Measurements from ENCODE around the gene FAM47A.

FAM47A gene

DNA sequence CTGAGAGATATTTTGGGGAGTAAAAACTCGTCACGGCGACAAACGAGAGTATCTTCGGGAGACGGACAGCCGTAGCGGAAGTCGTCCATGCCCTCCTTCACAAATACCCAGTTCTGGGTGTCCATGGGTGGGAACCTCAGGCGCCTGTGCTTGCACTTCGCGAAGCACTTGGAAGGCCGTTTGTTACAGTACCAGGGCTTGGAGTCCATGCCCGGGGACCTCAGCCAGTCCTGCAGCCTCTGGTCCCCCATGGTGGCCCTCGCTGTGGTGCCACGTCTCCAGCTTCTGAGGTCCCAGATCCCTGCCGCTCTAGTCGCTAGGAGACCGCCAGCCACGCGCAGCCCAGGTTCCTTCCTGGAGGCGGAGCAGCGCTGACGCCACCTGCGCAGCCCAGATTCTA, at the start of gene FAM47A:
Gene FAM47A, minus strand, starts transcription at position 287 of the 400 bp plus-strand sequence. Its CDS starts 36 bp downstream, at position 251.
- H3K9ac ChIP-seq (ENCODE audit: low read depth in 1 of 2, low read length in 2 of 2): no peak within 1 kb of the TSS
- H3K4me3 ChIP-seq (ENCODE audit: low read depth in 1 of 2, low read length in 2 of 2): no peak within 1 kb of the TSS
- no peaks in the 10 kb centered on the region for H3K27me3 ChIP-seq (ENCODE audit: control insufficient read depth in 1 of 2, insufficient read depth in 2 of 2, low read length in 2 of 2)
- H3K27ac ChIP-seq (ENCODE audit: low read depth, low read length): no peak within 1 kb of the TSS
- no peaks in the 10 kb centered on the region for H3K4me1 ChIP-seq (ENCODE audit: control insufficient read depth in 1 of 2, insufficient read depth in 2 of 2, low read length in 2 of 2)
- peaks cover 0 to 4% of the 10 kb centered on the region in 2 donors for H3K9me3 ChIP-seq (ENCODE audit: control insufficient read depth in 1 of 2, low read length in 2 of 2)
- H3K36me3 ChIP-seq (ENCODE audit: control insufficient read depth in 1 of 2, insufficient read depth in 2 of 2, low read length in 2 of 2): no peaks in the 10 kb centered on the region

DNA sequence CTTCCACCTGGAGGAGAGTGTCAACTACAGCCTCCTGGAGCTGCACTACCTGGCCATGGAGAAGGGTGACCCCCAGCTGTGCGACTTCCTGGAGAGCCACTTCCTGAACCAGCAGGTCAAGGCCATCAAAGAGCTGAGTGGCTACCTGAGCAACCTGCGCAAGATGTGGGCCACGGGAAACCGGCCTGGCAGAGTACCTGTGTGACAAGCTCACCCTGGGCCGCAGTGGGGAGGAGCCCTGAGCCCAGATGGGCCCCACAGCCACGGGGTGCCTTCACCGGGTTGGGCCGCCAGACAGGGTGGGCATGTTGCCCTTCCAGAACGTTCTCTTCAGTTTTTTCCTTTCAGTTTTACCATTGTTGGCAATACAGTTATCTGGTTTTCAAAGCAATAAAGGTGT, 15.2 kb upstream of the FAM47A start:
- Histone ChIP-seq H3K27me3 (ENCODE audit: control insufficient read depth in 1 of 2, insufficient read depth in 2 of 2, low read length in 2 of 2) (no peaks in the 10 kb centered on the region), H3K9me3 (ENCODE audit: control insufficient read depth in 1 of 2, low read length in 2 of 2) (no peaks in the 10 kb centered on the region), H3K36me3 (ENCODE audit: control insufficient read depth in 1 of 2, insufficient read depth in 2 of 2, low read length in 2 of 2) (no peaks in the 10 kb centered on the region), H3K4me3 (ENCODE audit: low read depth in 1 of 2, low read length in 2 of 2) (no peak overlapping the region), H3K27ac (ENCODE audit: low read depth, low read length) (no peak overlapping the region), H3K4me1 (ENCODE audit: control insufficient read depth in 1 of 2, insufficient read depth in 2 of 2, low read length in 2 of 2) (no peaks in the 10 kb centered on the region), H3K9ac (ENCODE audit: low read depth in 1 of 2, low read length in 2 of 2) (no peak overlapping the region)

DNA sequence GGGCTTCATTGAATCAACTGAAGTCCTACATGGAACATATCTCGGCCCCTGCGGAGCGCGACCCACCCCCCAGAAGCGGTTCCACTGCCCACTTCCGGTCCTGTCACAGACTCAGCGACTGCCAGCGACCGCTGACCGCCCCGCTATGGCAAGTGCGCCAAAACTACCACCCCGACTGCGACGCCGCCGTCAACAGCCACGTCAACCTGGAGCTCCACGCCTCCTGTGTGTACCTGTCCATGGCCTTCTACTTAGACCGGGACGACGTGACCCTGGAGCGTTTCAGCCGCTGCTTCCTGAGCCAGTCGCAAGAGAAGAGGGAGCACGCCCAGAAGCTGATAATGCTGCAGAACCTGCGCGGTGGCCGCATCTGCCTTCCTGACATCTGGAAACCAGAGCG, 14.8 kb upstream of the FAM47A start:
- Histone ChIP-seq H3K9me3 (ENCODE audit: control insufficient read depth in 1 of 2, low read length in 2 of 2) (no peaks in the 10 kb centered on the region), H3K4me3 (ENCODE audit: low read depth in 1 of 2, low read length in 2 of 2) (no peak overlapping the region), H3K9ac (ENCODE audit: low read depth in 1 of 2, low read length in 2 of 2) (no peak overlapping the region), H3K4me1 (ENCODE audit: control insufficient read depth in 1 of 2, insufficient read depth in 2 of 2, low read length in 2 of 2) (no peaks in the 10 kb centered on the region), H3K27me3 (ENCODE audit: control insufficient read depth in 1 of 2, insufficient read depth in 2 of 2, low read length in 2 of 2) (no peaks in the 10 kb centered on the region), H3K27ac (ENCODE audit: low read depth, low read length) (no peak overlapping the region), H3K36me3 (ENCODE audit: control insufficient read depth in 1 of 2, insufficient read depth in 2 of 2, low read length in 2 of 2) (no peaks in the 10 kb centered on the region)

DNA sequence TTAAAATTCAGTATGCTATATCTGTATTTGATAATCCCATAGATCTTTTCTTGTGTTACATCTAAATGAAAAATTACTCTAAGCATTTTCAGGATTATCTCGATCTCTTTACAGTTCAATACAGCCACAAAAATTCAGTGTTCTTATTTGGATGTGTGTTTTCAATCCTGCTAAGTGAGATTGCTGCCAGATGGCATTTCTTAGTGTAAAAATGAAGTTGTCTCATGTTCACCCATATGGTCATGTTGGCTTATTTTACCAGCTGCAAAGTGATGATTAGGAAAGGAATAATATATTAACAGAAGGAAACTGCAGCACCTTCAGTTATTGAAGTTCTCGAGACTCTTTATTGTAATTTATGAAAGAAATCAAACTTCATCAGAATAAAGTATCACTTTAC, 12.1 kb upstream of the FAM47A start:
- Histone ChIP-seq H3K9ac (ENCODE audit: low read depth in 1 of 2, low read length in 2 of 2) (no peak overlapping the region), H3K4me1 (ENCODE audit: control insufficient read depth in 1 of 2, insufficient read depth in 2 of 2, low read length in 2 of 2) (no peaks in the 10 kb centered on the region), H3K9me3 (ENCODE audit: control insufficient read depth in 1 of 2, low read length in 2 of 2) (no peaks in the 10 kb centered on the region), H3K4me3 (ENCODE audit: low read depth in 1 of 2, low read length in 2 of 2) (no peak overlapping the region), H3K36me3 (ENCODE audit: control insufficient read depth in 1 of 2, insufficient read depth in 2 of 2, low read length in 2 of 2) (no peaks in the 10 kb centered on the region), H3K27ac (ENCODE audit: low read depth, low read length) (no peak overlapping the region), H3K27me3 (ENCODE audit: control insufficient read depth in 1 of 2, insufficient read depth in 2 of 2, low read length in 2 of 2) (no peaks in the 10 kb centered on the region)

DNA sequence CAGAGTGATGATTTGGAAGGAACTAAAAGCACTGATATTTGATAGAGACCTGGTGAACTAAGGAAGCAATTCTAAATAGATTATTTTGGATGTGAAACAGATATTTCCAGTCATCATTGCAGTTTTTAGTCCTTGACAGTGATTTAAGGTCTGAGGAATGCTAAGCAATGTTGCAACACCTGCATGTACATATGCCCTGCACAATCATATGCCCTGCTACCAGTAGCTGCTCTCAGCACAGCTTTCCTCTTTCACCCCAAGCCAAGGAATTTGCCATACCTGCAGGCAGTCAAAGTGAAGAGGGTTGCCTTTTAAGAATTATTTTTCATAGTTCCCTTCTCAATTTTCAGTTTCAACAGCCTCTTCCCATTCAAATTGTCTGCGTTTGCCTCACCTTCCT, 8.7 kb upstream of the FAM47A start:
- no peaks in the 10 kb centered on the region for H3K27me3 ChIP-seq (ENCODE audit: control insufficient read depth in 1 of 2, insufficient read depth in 2 of 2, low read length in 2 of 2)
- no peak overlapping the region for H3K27ac ChIP-seq (ENCODE audit: low read depth, low read length)
- H3K4me3 ChIP-seq (ENCODE audit: low read depth in 1 of 2, low read length in 2 of 2): no peak overlapping the region
- no peaks in the 10 kb centered on the region for H3K36me3 ChIP-seq (ENCODE audit: control insufficient read depth in 1 of 2, insufficient read depth in 2 of 2, low read length in 2 of 2)
- H3K9me3 ChIP-seq (ENCODE audit: control insufficient read depth in 1 of 2, low read length in 2 of 2): no peaks in the 10 kb centered on the region
- H3K9ac ChIP-seq (ENCODE audit: low read depth in 1 of 2, low read length in 2 of 2): no peak overlapping the region
- no peaks in the 10 kb centered on the region for H3K4me1 ChIP-seq (ENCODE audit: control insufficient read depth in 1 of 2, insufficient read depth in 2 of 2, low read length in 2 of 2)

DNA sequence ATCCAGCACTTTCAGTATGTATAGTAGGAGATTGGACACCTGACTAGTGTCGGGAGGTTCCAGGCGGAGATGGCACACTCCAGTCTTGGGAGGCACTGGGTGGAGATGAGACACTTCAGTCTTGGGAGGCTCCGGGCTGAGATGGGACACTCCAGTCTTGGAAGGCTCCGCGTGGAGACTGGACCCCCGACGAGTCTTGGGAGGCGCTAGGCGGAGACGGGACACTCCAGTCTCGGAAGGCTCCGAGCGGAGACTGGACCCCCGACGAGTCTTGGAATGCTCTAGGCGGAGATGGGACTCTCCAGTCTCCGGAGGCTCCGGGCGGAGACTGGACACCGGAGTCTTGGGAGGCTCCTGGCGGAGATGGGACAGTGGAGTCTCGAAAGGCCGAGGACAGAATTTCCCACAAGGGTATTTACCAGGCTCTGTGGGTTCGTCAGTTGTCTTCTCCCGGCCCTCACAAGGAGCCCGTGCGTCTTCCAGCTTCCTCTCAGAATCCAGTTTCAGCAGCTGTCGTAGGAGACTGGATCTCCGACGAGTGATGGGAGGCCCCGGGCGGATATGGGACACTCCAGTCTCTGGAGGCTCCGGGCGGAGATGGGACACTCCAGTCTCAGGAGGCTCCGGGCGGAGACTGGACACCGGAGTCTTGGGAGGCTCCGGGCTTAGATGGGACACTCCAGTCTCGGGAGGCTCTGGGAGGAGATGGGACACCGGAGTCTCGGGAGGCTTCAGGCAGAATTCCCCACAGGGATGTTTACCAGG, 952 bp downstream of the FAM47A start:
- Histone ChIP-seq H3K27ac (ENCODE audit: low read depth, low read length) (no peak overlapping the region), H3K9ac (ENCODE audit: low read depth in 1 of 2, low read length in 2 of 2) (no peak overlapping the region), H3K4me3 (ENCODE audit: low read depth in 1 of 2, low read length in 2 of 2) (no peak overlapping the region), H3K9me3 (ENCODE audit: control insufficient read depth in 1 of 2, low read length in 2 of 2) (peaks cover 0 to 4% of the 10 kb centered on the region in 2 donors), H3K4me1 (ENCODE audit: control insufficient read depth in 1 of 2, insufficient read depth in 2 of 2, low read length in 2 of 2) (no peaks in the 10 kb centered on the region), H3K36me3 (ENCODE audit: control insufficient read depth in 1 of 2, insufficient read depth in 2 of 2, low read length in 2 of 2) (no peaks in the 10 kb centered on the region), H3K27me3 (ENCODE audit: control insufficient read depth in 1 of 2, insufficient read depth in 2 of 2, low read length in 2 of 2) (no peaks in the 10 kb centered on the region)

DNA sequence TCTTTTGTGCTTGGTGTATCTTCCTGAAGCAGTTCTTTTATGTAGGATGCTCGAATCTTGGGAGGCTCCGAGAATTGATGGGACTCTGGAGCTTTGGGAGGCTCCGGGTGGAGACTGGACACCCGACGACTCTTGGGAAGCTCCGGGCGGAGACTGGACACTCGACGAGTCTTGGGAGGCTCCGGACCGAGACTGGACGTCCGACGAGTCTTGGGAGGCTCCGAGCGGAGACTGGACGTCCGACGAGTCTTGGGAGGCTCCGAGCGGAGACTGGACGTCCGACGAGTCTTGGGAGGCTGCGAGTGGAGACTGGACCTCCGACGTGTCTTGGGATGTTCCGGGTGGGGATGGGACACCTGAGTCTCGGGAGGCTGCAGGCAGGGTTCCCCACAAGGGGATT, 1.6 kb downstream of the FAM47A start:
- H3K27ac ChIP-seq (ENCODE audit: low read depth, low read length): no peak overlapping the region
- no peak overlapping the region for H3K9ac ChIP-seq (ENCODE audit: low read depth in 1 of 2, low read length in 2 of 2)
- H3K4me3 ChIP-seq (ENCODE audit: low read depth in 1 of 2, low read length in 2 of 2): no peak overlapping the region
- H3K4me1 ChIP-seq (ENCODE audit: control insufficient read depth in 1 of 2, insufficient read depth in 2 of 2, low read length in 2 of 2): no peaks in the 10 kb centered on the region
- no peaks in the 10 kb centered on the region for H3K27me3 ChIP-seq (ENCODE audit: control insufficient read depth in 1 of 2, insufficient read depth in 2 of 2, low read length in 2 of 2)
- H3K9me3 ChIP-seq (ENCODE audit: control insufficient read depth in 1 of 2, low read length in 2 of 2): peaks cover 0 to 8% of the 10 kb centered on the region in 2 donors
- H3K36me3 ChIP-seq (ENCODE audit: control insufficient read depth in 1 of 2, insufficient read depth in 2 of 2, low read length in 2 of 2): no peaks in the 10 kb centered on the region

DNA sequence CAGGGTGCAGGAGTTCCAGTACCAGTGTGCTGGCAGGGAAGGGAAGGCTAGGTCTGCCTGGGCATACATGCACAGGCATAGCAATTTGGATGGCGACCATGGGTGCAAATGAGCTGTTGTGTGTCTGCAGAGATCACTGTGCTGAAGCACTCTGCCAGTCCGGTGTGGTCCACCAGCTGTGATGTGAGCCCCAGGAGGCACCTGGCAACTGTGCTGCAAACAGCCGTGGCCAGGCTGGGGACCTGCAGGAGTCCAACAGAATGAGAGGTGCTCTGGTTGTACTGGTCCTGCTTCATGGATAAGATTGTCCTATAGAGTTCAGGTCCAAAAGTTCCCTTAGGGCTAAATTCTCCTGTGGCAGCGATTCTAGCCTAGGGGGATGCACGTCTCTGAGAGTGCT, 6.1 kb downstream of the FAM47A start:
- Histone ChIP-seq H3K4me3 (ENCODE audit: low read depth in 1 of 2, low read length in 2 of 2) (no peak overlapping the region), H3K27me3 (ENCODE audit: control insufficient read depth in 1 of 2, insufficient read depth in 2 of 2, low read length in 2 of 2) (no peaks in the 10 kb centered on the region), H3K9me3 (ENCODE audit: control insufficient read depth in 1 of 2, low read length in 2 of 2) (peaks cover 0 to 4% of the 10 kb centered on the region in 2 donors), H3K4me1 (ENCODE audit: control insufficient read depth in 1 of 2, insufficient read depth in 2 of 2, low read length in 2 of 2) (no peaks in the 10 kb centered on the region), H3K36me3 (ENCODE audit: control insufficient read depth in 1 of 2, insufficient read depth in 2 of 2, low read length in 2 of 2) (no peaks in the 10 kb centered on the region), H3K27ac (ENCODE audit: low read depth, low read length) (no peak overlapping the region), H3K9ac (ENCODE audit: low read depth in 1 of 2, low read length in 2 of 2) (no peak overlapping the region)

DNA sequence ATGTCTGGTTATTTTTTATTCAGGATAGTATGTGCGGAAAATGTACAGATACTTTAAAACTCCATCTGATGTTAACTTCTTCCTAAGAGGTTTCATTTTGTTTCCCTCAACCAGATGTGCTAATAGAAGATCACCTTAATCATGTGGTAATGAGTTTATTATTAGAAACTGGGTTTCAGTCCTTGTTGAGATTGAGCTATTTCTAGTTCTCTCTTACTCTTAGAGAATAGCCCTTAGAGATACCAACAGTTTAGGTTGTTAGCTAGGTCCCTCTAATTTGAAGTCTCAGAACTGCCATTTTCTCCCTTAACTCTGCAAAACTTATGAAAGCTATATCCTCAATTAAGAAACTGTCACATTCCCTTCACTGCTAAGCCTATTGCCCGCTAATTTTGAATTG, 13.0 kb downstream of the FAM47A start:
- Histone ChIP-seq H3K9me3 (ENCODE audit: control insufficient read depth in 1 of 2, low read length in 2 of 2) (no peaks in the 10 kb centered on the region), H3K4me1 (ENCODE audit: control insufficient read depth in 1 of 2, insufficient read depth in 2 of 2, low read length in 2 of 2) (no peaks in the 10 kb centered on the region), H3K27me3 (ENCODE audit: control insufficient read depth in 1 of 2, insufficient read depth in 2 of 2, low read length in 2 of 2) (no peaks in the 10 kb centered on the region), H3K4me3 (ENCODE audit: low read depth in 1 of 2, low read length in 2 of 2) (no peak overlapping the region), H3K9ac (ENCODE audit: low read depth in 1 of 2, low read length in 2 of 2) (no peak overlapping the region), H3K27ac (ENCODE audit: low read depth, low read length) (no peak overlapping the region), H3K36me3 (ENCODE audit: control insufficient read depth in 1 of 2, insufficient read depth in 2 of 2, low read length in 2 of 2) (no peaks in the 10 kb centered on the region)

DNA sequence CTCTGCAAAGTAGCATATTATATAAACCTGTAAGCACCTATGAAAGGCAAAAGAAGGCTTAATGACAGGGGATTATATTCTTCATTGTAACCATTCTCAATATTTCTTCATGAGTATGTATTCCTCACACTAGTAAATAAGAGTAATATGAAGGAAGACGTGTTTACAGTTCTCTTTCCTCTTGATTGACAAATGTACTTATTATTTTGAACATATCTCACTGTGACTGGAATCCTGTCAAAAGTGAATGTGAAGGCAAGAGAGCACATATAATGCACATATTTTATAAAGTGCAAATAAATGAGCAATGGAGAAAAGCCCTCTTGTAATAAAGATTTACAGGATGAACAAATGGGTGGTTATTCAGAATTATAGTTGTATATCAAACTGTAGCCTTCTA, 19.7 kb downstream of the FAM47A start:
- no peak overlapping the region for H3K27ac ChIP-seq (ENCODE audit: low read depth, low read length)
- no peak overlapping the region for H3K9ac ChIP-seq (ENCODE audit: low read depth in 1 of 2, low read length in 2 of 2)
- no peaks in the 10 kb centered on the region for H3K4me1 ChIP-seq (ENCODE audit: control insufficient read depth in 1 of 2, insufficient read depth in 2 of 2, low read length in 2 of 2)
- H3K36me3 ChIP-seq (ENCODE audit: control insufficient read depth in 1 of 2, insufficient read depth in 2 of 2, low read length in 2 of 2): no peaks in the 10 kb centered on the region
- no peaks in the 10 kb centered on the region for H3K27me3 ChIP-seq (ENCODE audit: control insufficient read depth in 1 of 2, insufficient read depth in 2 of 2, low read length in 2 of 2)
- no peaks in the 10 kb centered on the region for H3K9me3 ChIP-seq (ENCODE audit: control insufficient read depth in 1 of 2, low read length in 2 of 2)
- H3K4me3 ChIP-seq (ENCODE audit: low read depth in 1 of 2, low read length in 2 of 2): no peak overlapping the region
